Esophagus squamous epithelium (tissue), 5 donors: ENCODE results near the gene GLTP. TPM values are rescaled to one million over a fixed set of nuclear protein-coding genes. Genes with fewer than 3 reads are reported as not detected.
A peak's percentile ranks its signal among the peaks of the same experiment; 100 is the strongest.

Source experiments
- DNase-seq: peaks from one replicate; lab custom pipeline; 2025; lab: John Stamatoyannopoulos, UW
- H3K27ac ChIP-seq, 4 donors: fragments of 200-600 bp; sonication (generic); one replicate each; pipeline ENCODE4 v1.5.1; 2016 to 2019; ENCODE audit warnings: mild to moderate bottlenecking in 1 of 4
- H3K27me3 ChIP-seq, 4 donors: fragments of 200-600 bp; sonication (generic); 1 replicate in 3 of 4; 2 replicates in 1 of 4; pipeline versions ENCODE4 v1.5.1 to v1.6.0; 2017 to 2021; ENCODE audit warnings: antibody characterized with exemption in 1 of 4
- H3K36me3 ChIP-seq, 3 donors: fragments of 200-600 bp; sonication (generic); one replicate each; pipeline ENCODE4 v1.5.1; 2016 to 2019
- H3K4me1 ChIP-seq, 3 donors: fragments of 200-600 bp; sonication (generic); one replicate each; pipeline ENCODE4 v1.5.1; 2017 to 2019
- H3K4me3 ChIP-seq, 4 donors: fragments of 200-600 bp; sonication (generic); 1 replicate in 3 of 4; 2 replicates in 1 of 4; pipeline ENCODE4 v1.5.1; 2016 to 2019; ENCODE audit warnings: mild to moderate bottlenecking in 2 of 4, moderate library complexity in 1 of 4
- H3K9me3 ChIP-seq, 3 donors: fragments of 200-600 bp; sonication (generic); one replicate each; pipeline ENCODE4 v1.5.1; 2016 to 2019
- CTCF ChIP-seq, 6 experiments: fragments of 450-650 bp in 4 of 6; fragments of 200-600 bp in 2 of 6; sonication (generic) in 2 of 6; IDR thresholded peaks; one replicate each; pipeline ENCODE4 v1.5.1; 2016 to 2019; ENCODE audit warnings: antibody characterized with exemption in 6 of 6, mild to moderate bottlenecking in 4 of 6, moderate library complexity in 4 of 6
- POLR2A ChIP-seq, 4 donors: fragments of 450-650 bp; IDR thresholded peaks; one replicate each; pipeline ENCODE4 v1.6.1; 2017; ENCODE audit warnings: antibody characterized with exemption in 4 of 4, mild to moderate bottlenecking in 4 of 4, moderate library complexity in 3 of 4
- WGBS, 2 donors: methylation state at CpG; one replicate each; pipeline ENCODE4 v1.1.5; 2018; 5-methylcytosine and 5-hydroxymethylcytosine counted together
- intact Hi-C: fragments of 100-400 bp; cut with DNase I; formaldehyde crosslinking; loops from one replicate; pipeline ENCODE4 v1.15.0; 2022
- total RNA-seq, 4 donors: library from RNA; depleted of rRNA; stranded (reverse); fragments of >200 nt; gene quantifications; one replicate each; pipeline ENCODE4 v1.1.0, GENCODE V29; 2016
- donor health status: DM: yes; HTN: yes; CAD: no.

GLTP gene
- total RNA-seq, 4 donors from 2014 or later = 315 to 901 (median 457) TPM

- H3K27ac ChIP-seq = no peak overlapping the region
- TF ChIP-seq POLR2A (IDR thresholded peaks at IDR 0.05) = no peak
- 33 to 58% methylated on average over 1 to 4 of the region's 6 CpGs for WGBS, 2 donors
- H3K27me3 ChIP-seq = peaks cover 0 to 50% (median 0%) of the 10 kb centered on the region in 4 donors
- no peaks in the 10 kb centered on the region for H3K36me3 ChIP-seq
- H3K9me3 ChIP-seq = no peaks in the 10 kb centered on the region
- DNase-seq = no peak
- peak overlapping the region in 2 of 4 donors; percentile 56 to 75 for H3K4me3 ChIP-seq
- peaks cover 6 to 54% (median 17%) of the 10 kb centered on the region in 3 donors for H3K4me1 ChIP-seq
- intact Hi-C loops = no loop called here
Observed at GRCh38 chr12:109831365-109831764, 49.0 kb downstream of the GLTP start.

GRCh38 chr12:109830718-109831117, 49.6 kb downstream of the GLTP start:
- Histone ChIP-seq H3K27me3 (peaks cover 0 to 50% (median 0%) of the 10 kb centered on the region in 4 donors), H3K36me3 (no peaks in the 10 kb centered on the region), H3K27ac (no peak overlapping the region), H3K4me1 (peaks cover 6 to 56% (median 17%) of the 10 kb centered on the region in 3 donors), H3K4me3 (no peak overlapping the region), H3K9me3 (no peaks in the 10 kb centered on the region)
- intact Hi-C loops = no loop called here
- WGBS, 2 donors = 53 to 65% methylated on average over 2 of the region's 2 CpGs
- no peak for TF ChIP-seq CTCF (IDR thresholded peaks at IDR 0.05)
- no peak for TF ChIP-seq POLR2A (IDR thresholded peaks at IDR 0.05)
- DNase-seq = no peak

GRCh38 chr12:109830267-109830666, 50.1 kb downstream of the GLTP start:
- TF ChIP-seq CTCF (IDR thresholded peaks at IDR 0.05) (no peak), POLR2A (IDR thresholded peaks at IDR 0.05) (no peak)
- 90 to 100% methylated on average over 2 of the region's 2 CpGs for WGBS, 2 donors
- Histone ChIP-seq H3K27ac (no peak overlapping the region), H3K4me3 (no peak overlapping the region), H3K4me1 (peaks cover 6 to 56% (median 17%) of the 10 kb centered on the region in 3 donors), H3K9me3 (no peaks in the 10 kb centered on the region), H3K27me3 (peaks cover 0 to 50% (median 0%) of the 10 kb centered on the region in 4 donors), H3K36me3 (no peaks in the 10 kb centered on the region)
- intact Hi-C loops = no loop called here
- no peak for DNase-seq

GRCh38 chr12:109829667-109830066, 50.7 kb downstream of the GLTP start:
- WGBS, 2 donors = 67 to 78% methylated on average over 5 to 9 of the region's 10 CpGs
- no peaks in the 10 kb centered on the region for H3K36me3 ChIP-seq
- H3K4me3 ChIP-seq = no peak overlapping the region
- no peak for DNase-seq
- H3K4me1 ChIP-seq = peaks cover 6 to 56% (median 17%) of the 10 kb centered on the region in 3 donors
- peaks cover 0 to 50% (median 0%) of the 10 kb centered on the region in 4 donors for H3K27me3 ChIP-seq
- no peaks in the 10 kb centered on the region for H3K9me3 ChIP-seq
- intact Hi-C loops = no loop called here
- H3K27ac ChIP-seq = no peak overlapping the region
- TF ChIP-seq CTCF (IDR thresholded peaks at IDR 0.05) (no peak), POLR2A (IDR thresholded peaks at IDR 0.05) (no peak)

- peak overlapping the region in 3 of 4 donors; percentile 10 to 71 (median 33) for H3K27ac ChIP-seq
- intact Hi-C loops = no loop called here
- H3K4me3 ChIP-seq = no peak overlapping the region
- H3K4me1 ChIP-seq = peaks cover 6 to 59% (median 17%) of the 10 kb centered on the region in 3 donors
- 51 to 67% methylated on average over 1 to 2 of the region's 3 CpGs for WGBS, 2 donors
- no peaks in the 10 kb centered on the region for H3K9me3 ChIP-seq
- no peaks in the 10 kb centered on the region for H3K36me3 ChIP-seq
- H3K27me3 ChIP-seq = peaks cover 0 to 50% (median 0%) of the 10 kb centered on the region in 4 donors
- no peak for DNase-seq
- TF ChIP-seq POLR2A (IDR thresholded peaks at IDR 0.05) = no peak
- TF ChIP-seq CTCF (IDR thresholded peaks at IDR 0.05) = no peak
Observed at GRCh38 chr12:109828754-109829511, 51.4 kb downstream of the GLTP start.
